Ishikawa (cell line): ENCODE data around the gene DAZAP1.

ENCODE experiments used
- CEBPB ChIP-seq: IDR thresholded peaks from 2 replicates; pipeline ENCODE4 v1.6.1; 2012
- CREB1 ChIP-seq: IDR thresholded peaks from 2 replicates; pipeline ENCODE4 v1.6.1; 2012; ENCODE audit warnings: low read depth
- EGR1 ChIP-seq: IDR thresholded peaks from 2 replicates; pipeline ENCODE4 v1.6.1; 2012
- EP300 ChIP-seq: IDR thresholded peaks from 2 replicates; pipeline ENCODE4 v1.6.1; 2012; ENCODE audit warnings: borderline replicate concordance
- FOXM1 ChIP-seq: IDR thresholded peaks from 2 replicates; pipeline ENCODE4 v1.6.1; 2012; ENCODE audit warnings: low read depth, borderline replicate concordance
- NFIC ChIP-seq: IDR thresholded peaks from 2 replicates; pipeline ENCODE4 v1.6.1; 2012
- RAD21 ChIP-seq: IDR thresholded peaks from 2 replicates; pipeline ENCODE4 v1.6.1; 2012; ENCODE audit warnings: low read depth
- TAF1 ChIP-seq: IDR thresholded peaks from 2 replicates; pipeline ENCODE4 v1.6.1; 2012; ENCODE audit warnings: low read depth, mild to moderate bottlenecking
- TCF12 ChIP-seq: IDR thresholded peaks from 2 replicates; pipeline ENCODE4 v1.6.1; 2012; ENCODE audit warnings: low read depth
- TEAD4 ChIP-seq: IDR thresholded peaks from 2 replicates; pipeline ENCODE4 v1.6.1; 2012
- USF1 ChIP-seq: IDR thresholded peaks from 2 replicates; pipeline ENCODE4 v1.6.1; 2012
- YY1 ChIP-seq: IDR thresholded peaks from 2 replicates; pipeline ENCODE4 v1.6.1; 2012; ENCODE audit warnings: low read depth
- ZBTB7A ChIP-seq: IDR thresholded peaks from 2 replicates; pipeline ENCODE4 v1.6.1; 2012; ENCODE audit warnings: low read depth
- TF ChIP-seq, protein P1 (sequence below): IDR thresholded peaks from 2 replicates; pipeline ENCODE4 v1.6.1; 2012
- TF ChIP-seq, protein P2 (sequence below): IDR thresholded peaks from 2 replicates; pipeline ENCODE4 v1.6.1; 2012; ENCODE audit warnings: low read depth, mild to moderate bottlenecking

DAZAP1 gene

GRCh38 chr19:1468821-1469254, 61.5 kb downstream of the DAZAP1 start:
- TF ChIP-seq EP300 = no peak
- TF ChIP-seq CEBPB = no peak
- TF ChIP-seq TCF12 = no peak
- TF ChIP-seq, protein P1, sequence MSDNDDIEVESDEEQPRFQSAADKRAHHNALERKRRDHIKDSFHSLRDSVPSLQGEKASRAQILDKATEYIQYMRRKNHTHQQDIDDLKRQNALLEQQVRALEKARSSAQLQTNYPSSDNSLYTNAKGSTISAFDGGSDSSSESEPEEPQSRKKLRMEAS = no peak
- TF ChIP-seq CREB1 = no peak
- TF ChIP-seq EGR1 = no peak
- no peak for TF ChIP-seq USF1
- TF ChIP-seq ZBTB7A = no peak
- no peak for TF ChIP-seq TEAD4
- TF ChIP-seq NFIC = no peak
- TF ChIP-seq FOXM1 = no peak
- no peak for TF ChIP-seq YY1
- TF ChIP-seq, protein P2, sequence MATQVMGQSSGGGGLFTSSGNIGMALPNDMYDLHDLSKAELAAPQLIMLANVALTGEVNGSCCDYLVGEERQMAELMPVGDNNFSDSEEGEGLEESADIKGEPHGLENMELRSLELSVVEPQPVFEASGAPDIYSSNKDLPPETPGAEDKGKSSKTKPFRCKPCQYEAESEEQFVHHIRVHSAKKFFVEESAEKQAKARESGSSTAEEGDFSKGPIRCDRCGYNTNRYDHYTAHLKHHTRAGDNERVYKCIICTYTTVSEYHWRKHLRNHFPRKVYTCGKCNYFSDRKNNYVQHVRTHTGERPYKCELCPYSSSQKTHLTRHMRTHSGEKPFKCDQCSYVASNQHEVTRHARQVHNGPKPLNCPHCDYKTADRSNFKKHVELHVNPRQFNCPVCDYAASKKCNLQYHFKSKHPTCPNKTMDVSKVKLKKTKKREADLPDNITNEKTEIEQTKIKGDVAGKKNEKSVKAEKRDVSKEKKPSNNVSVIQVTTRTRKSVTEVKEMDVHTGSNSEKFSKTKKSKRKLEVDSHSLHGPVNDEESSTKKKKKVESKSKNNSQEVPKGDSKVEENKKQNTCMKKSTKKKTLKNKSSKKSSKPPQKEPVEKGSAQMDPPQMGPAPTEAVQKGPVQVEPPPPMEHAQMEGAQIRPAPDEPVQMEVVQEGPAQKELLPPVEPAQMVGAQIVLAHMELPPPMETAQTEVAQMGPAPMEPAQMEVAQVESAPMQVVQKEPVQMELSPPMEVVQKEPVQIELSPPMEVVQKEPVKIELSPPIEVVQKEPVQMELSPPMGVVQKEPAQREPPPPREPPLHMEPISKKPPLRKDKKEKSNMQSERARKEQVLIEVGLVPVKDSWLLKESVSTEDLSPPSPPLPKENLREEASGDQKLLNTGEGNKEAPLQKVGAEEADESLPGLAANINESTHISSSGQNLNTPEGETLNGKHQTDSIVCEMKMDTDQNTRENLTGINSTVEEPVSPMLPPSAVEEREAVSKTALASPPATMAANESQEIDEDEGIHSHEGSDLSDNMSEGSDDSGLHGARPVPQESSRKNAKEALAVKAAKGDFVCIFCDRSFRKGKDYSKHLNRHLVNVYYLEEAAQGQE = no peak
- no peak for TF ChIP-seq TAF1

GRCh38 chr19:1469255-1470054, 62.1 kb downstream of the DAZAP1 start:
- no peak for TF ChIP-seq FOXM1

GRCh38 chr19:1470055-1470304, 62.6 kb downstream of the DAZAP1 start:
- no peak for TF ChIP-seq EP300
- no peak for TF ChIP-seq TCF12
- no peak for TF ChIP-seq USF1
- no peak for TF ChIP-seq RAD21
- TF ChIP-seq YY1 = no peak
- TF ChIP-seq FOXM1 = no peak
- TF ChIP-seq, protein P1 = no peak
- TF ChIP-seq CEBPB = no peak

- TF ChIP-seq FOXM1 (no peak), RAD21 (no peak), YY1 (no peak), TAF1 (peak; percentile 34; the same call in 1 of the 2 replicates), TCF12 (peak; percentile 44), EGR1 (no peak)
- TF ChIP-seq, protein P1 = peak; percentile 28; the same call in 1 of the 2 replicates
- TF ChIP-seq, protein P2 = no peak
Measured at GRCh38 chr19:1470305-1471009, 63.1 kb downstream of the DAZAP1 start.

GRCh38 chr19:1471010-1471514, 63.7 kb downstream of the DAZAP1 start:
- 0 out of 2 replicates have a peak, but pooled peaks have one; percentile 62 for TF ChIP-seq ZBTB7A
- TF ChIP-seq, protein P2 = no peak
